CD4-positive, alpha-beta T cell treated with Interferon alpha-2 for 1 hour (primary cell): Measurements from ENCODE around the gene ZNF592.
"Not testable (repeated sequence)": the region's sequence is repeated elsewhere in the genome, so short reads cannot be mapped to it uniquely, and the experiment has no call there.

Experiments
- DNase-seq, 2 donors: peaks; one replicate each; pipeline ENCODE4 v3.0.0-alpha.2; 2020 to 2022

The ZNF592 gene

DNA sequence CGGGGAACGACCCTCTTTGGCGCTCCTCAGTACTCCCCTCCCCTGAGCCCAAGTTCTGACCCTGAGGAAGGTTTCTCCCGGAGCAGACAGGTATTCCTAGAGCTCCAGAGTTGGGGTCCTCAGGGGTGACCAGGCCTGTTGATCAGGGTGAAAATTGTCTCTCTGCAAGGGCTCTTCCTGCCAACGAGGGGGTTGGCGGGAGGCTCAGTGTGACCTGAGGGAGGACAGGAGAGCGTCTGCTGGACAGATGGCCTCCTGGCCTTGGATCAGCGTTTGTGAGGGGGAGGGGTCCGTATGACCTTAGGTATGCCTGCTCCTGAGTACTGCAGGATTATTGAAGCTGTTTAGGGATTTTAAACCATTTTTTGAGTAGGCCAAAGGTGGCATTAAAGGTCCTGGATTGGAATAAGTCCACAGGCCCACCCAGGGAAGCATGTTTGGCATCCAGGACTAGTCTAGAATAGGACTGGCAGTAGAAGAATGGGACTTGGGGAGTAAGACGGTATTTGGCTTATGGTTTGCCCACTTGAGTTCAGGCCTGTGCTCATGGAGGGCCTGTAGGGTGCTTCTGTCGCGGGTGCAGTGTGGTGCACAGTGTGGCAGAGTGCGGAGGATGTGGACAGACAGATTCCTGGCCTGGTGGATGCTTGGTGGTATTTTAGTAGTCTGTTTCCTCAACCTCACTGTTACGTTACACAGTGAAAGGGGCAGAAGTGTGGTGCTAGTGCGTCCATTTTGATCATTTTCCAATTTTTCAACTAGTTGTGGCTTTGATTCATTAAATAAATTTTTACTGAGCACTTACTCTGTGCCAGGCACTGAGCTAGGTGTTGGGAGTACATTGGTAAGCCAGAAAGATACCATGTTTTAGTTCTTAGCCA, 959 bp downstream of the ZNF592 start:
- DNase-seq = peak; percentile 45 to 57

DNA sequence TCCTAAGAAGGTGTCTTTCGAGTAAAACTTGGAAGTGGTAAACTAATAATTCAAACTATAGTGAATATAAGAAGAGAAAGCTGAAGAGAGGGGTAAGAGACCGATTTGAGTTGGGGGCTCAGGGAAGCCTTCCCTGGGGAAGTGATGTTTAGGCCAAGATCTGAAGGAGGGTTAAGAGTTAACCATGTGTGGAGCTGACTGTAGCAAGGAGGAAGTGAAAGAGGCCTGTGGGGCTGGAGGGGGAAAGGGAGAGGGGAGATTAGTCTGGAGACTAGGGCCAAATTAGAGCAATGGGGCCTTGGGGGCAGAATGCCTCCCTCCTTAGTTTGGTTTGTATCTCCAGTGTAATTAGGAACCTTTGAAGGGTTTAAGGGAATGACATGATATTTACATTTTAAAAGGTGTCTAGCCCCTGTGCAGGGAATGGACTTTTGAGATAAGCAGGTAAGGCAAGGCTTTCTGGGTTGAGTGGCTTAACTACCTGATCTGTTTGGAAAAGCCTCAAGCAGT, 2.2 kb downstream of the ZNF592 start:
- peak in 1 of 2 donors; percentile 19 for DNase-seq

DNA sequence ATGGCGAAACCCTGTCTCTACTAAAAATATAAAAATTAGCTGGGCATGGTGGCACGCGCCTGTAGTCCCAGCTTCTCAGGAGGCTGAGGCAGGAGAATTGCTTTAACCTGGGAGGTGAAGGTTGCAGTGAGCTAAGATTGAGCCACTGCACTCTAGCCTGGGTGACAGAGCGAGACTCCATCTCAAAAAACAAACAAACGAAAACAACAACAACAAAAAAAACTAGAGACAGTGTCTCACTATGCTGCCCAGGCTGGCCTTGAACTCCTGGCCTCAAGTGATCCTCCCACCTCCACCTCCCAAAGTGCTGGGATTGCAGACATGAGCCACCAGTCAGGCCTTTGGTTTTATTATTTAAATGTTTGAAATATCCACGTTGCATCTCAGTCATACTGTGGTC, 3.3 kb downstream of the ZNF592 start:
- DNase-seq = not testable (repeated sequence)

DNA sequence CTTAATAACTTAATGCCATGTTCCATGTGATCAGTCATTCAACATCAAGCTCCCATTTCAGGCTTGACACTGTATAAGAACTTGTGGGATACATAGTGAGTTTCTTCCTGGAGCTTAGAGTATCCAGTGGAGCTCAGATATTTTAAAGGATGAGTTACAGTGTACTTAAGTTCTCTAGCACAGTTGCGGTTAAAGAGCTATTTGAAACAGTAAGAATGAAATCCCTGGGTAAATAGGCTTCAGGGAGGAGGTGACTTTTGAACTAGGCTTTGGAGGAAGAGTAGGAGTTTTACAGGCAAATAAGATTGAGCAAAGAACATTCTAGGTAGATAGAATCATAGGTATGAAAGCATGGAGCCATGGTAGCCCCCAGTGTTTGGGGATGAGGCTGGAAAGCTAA, 3.8 kb downstream of the ZNF592 start:
- DNase-seq = no peak

DNA sequence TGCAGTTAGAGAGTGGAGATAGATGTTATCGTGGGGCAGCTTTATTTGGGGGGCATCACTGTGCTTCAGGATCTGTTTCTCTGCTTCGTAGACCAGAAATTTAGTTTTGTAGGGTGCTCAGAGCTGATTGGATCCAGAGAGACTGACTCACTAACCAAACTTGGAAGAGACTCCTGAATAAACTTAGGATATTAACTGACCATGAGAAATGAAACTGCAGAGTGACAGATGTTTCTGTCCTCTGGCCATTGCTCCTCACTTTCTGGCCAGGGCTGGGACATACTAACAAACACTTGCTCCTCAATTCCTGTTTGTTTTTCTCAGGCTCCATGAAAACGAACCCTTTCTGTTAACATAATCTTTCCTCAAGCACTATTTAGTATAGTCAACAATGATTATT, 4.3 kb downstream of the ZNF592 start:
- no peak for DNase-seq

DNA sequence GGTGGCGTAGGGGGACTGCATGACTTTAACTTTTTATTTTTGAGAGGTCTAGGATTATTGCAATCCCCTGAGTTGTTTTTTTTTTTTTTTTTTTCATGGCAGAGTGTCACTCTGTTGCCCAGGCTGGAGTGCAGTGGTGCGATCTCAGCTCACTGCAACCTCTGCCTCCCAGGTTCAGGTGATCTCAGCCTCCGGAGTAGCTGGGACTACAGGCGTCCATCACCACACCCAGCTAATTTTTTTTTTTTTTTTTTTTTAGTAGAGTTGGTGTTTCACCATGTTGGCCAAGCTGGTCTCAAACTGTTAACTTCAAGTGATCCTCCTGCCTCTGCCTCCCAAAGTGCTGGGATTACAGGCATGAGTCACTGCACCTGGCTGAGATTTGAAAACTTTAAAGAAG, 6.5 kb downstream of the ZNF592 start:
- not testable (repeated sequence) for DNase-seq

DNA sequence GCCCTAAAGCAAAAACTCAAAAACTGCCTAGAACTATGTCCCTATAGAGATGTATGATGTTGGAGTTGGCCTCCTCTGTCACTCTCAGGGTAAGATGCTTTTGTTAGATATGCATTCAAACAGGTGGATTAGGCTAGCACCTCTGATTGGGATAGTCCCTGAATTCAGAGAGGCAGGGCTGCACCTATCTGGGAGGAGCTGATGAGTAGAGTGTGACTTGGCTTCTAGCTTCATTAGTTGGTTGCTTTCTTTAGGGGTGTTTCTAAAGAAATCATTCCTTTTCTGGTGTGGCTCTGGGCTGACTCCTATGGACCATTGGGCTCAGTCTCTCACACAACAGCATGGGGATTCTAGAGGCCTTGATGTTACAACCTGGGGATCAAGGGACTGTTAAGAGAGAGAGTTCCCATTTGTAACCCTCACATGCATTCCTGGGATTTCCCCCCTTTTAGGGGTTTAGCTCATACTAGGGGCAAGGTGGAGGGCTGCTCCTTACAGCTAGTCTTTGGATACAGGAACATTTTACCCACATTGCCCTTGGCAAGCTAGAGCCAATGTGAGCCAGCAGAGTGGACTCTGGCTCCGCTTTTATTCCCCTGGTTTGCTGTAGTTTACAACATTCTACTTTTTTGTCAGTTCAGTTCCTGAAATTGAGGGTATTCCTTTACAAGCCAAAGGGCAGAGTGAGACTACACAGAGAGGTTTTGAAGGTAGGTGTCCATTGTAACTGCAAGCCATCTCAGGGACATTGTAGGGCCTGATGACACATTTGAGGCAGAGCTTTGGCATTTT, 7.5 kb downstream of the ZNF592 start:
- no peak for DNase-seq

DNA sequence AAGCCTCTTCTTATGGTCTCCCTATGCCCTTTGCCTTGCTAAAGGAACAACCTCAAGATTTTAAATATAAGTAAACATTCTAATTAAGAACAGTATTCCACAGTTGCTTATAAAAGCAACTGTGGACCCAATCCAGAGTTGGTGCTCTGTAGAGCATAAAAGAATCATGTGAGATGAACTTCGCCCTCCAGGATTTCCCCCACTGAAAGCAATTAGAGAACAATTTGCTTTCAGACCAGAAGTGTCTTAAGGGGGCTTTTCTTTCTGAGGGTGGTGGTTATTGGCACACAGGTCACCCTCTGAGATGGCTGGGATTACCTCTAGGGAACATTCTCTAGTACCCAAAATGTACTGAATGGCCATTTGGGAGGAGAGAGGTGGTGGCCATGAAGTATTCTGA, 10.6 kb downstream of the ZNF592 start:
- DNase-seq = no peak

DNA sequence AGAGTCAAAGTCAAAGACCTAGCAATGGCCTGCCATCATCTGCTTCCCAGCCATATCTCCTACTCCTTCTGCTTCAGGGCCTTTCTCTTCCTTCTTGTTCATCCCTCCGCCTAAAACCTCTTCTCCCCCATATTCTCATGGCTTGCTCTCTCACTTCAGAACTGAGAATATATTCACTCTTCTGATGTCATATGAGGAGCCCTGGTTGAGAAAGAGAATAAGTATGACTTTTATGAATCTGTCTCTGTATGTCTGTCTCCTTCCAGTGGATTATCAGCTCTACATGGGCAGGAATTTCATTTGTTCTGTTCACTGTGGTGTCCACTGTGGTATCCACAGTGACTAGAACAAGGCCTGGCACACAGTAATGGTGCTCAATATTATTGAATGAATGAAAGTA, 11.8 kb downstream of the ZNF592 start:
- no peak for DNase-seq

DNA sequence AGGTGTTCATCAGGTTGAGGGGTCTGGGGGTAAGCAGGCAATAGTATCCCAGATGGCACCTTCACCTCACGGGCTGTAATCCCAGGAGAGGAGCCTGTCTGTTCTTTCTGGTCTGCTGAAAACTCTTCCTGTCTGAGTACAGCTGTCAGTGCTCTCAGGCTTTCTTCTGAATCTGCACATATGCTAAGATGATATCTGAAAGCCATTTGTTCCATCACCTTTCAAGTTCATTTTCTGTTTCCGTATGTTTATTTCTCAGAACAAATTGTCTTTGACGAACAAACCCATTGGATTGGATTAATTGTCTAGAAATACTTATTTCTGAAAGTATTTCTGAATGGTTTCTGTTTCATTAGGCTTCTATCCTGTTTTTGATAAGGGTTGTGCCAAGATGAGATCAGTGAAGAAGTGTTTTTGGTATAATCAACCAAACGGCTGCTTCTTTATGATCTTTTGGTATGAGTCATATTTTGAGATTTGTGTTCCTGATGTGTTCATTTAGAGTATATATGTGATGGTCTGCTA, 13.3 kb downstream of the ZNF592 start:
- no peak for DNase-seq

DNA sequence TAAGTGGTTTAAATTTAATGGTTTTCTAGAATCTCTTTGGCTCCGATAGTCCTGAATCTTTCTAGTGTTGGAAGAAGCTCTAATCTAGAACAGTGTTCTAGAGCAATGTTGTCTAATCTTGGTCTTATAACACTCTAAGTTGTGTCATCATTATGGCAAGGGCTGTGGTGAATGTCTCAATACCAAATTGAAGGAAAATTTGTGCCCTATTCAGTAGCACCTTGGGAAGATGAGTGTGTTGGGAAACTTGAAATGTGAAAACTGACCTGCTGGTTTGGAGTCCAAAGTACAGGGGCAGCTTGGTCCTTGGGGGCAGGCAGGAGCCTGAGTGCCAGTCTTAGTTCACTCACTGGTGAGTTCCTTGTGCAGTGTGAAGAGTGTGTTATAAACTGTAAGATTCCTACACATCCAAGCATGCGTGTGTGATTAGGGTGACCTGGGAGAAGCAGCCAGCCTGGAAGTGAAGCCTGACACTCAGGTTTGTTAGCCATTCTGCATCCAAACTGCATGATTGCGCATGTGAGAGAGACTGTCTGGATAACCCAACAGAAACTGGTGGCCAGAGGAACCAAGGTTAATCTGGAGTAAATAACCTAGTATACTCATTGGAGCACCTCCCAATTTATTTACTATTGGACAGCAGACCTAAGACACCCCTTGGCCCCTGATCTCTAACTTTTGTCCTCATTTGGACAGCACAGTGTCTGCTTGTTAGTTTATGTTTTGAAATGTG, 14.6 kb downstream of the ZNF592 start:
- DNase-seq = no peak

DNA sequence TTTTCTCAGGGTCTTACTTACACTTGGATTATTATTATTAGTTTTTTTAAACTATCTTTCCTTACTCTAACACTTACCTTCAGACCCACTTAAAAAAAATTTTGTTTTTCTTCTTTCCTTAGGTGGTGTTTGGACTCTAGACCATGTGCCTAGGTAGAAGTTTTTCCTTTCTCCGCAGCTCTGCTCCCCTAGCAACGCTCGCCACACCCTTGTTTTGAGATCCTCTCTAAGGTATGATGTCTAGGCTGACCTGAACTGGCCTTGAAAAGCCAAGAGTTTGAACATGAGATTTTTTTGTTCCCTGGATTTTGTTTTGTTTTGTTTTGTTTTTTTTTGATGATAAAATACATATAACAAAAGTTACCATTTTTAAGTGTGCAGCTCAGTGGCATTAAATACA, 16.2 kb downstream of the ZNF592 start:
- DNase-seq = no peak

DNA sequence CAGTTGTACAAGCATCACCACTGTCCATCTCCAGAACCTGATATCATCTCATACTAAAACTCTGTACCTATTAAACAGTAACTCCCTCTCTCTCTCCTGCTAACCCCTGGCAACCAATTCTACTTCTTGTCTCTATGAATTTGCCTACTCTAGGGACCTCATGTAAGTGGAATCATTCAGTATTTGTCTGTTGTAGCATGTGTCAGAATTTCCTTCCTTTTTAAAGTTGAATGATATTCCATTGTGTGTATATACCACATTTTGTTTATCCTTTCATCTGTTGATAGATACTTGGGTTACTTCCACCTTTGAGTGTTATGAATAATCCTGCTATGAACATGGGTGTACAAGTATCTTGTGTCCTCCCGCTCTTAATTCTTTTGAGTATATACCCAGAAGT, 16.6 kb downstream of the ZNF592 start:
- no peak for DNase-seq

DNA sequence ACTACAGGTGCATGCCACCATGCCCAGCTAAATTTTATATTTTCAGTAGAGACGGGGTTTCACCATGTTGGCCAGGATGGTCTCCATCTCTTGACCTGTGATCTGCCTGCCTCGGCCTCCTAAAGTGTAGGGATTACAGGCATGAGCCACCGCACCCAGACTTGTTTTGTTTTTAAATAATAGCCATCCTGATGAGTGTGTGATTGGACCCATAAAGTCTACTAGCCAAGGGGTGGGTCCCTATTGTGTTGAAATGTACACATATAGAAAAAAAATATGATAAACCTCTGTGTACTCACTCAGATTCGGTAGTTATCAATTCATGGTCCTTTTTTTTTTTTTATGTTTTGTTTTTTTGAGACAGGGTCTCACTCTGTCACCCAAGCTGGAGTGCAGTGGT, 17.3 kb downstream of the ZNF592 start:
- no peak for DNase-seq

DNA sequence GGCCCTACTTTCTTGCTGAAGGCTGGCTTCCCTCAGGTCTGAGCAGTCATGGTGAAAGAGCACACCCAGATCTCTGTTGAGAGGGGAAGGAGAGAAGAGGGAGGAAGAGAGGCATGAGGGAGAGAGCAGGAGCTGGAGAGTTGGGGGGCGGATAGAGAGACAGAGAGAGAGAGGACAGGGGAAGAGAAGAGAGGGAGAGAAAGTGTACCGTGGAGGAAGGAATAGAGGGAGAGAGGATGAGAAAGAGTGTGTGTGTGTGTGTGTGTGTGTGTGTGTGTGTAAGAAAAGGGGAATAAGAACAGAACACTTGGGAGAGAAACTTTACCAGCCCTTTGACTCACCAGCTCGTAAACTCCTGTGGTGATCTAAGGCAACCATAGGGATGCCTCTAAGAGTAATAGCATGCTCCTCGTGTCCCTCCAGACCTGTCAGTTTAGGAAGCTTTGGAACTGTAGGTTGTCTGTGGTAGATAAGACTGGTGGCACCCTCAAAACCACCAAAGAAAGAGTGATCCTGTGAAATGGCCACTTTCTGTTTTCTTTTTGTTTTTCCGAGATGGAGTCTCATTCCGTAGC, 18.2 kb downstream of the ZNF592 start:
- no peak for DNase-seq

DNA sequence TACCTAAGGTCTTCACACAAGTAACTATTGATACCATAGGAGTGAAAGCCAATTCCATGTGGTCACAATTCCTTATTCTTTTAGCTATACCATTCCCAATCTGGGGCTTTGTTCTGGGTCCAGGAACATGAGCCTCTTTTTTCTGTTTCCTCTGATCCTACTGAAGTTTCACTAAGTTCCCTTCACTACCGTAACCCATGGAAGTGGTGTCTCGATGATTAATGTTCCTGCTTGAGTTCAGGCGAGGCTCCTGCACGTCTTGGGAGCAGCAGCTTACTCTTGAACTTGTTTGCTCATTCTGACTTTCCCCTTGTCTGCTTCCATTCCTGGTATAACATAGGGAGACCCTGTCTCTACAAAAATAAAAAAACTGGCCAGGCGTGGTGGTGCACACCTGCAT, 23.6 kb downstream of the ZNF592 start:
- DNase-seq = no peak

DNA sequence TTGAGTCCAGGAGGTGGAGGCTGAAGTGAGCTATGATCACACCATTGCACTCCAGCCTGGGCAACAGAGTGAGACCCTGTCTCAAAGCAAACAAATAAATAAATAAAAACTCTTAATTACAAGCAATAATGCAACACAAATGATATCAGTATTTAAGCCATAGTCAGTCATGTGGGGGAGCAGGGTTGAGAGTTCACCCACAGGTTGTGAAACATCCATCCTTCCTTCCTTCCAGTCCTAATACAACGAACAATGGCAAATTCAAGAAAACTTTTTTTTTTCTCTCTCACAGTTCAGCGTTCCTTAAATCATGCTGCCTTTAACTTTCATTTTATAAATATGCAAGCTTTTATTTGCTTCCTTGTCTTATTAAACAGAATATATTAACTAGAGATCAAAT, 24.1 kb downstream of the ZNF592 start:
- no peak for DNase-seq

DNA sequence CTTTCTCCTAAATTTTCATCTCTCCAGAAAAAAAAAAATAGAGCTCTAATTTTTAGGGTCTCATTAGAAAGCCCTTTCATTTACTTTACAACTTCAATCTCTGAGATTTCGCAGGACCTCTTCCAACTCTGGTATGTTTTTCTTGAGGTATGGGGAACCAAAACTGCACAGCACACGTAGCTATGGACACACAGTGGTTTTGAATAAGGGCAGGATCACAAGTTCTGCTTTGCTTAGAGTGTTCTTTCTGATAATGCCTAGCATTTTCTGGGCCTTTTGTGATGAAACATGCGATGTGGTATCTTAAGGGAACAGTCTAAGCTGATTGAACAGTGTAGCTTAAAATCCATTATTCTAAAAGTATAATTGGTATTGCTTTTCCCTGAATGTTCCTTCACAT, 25.3 kb downstream of the ZNF592 start:
- no peak for DNase-seq

DNA sequence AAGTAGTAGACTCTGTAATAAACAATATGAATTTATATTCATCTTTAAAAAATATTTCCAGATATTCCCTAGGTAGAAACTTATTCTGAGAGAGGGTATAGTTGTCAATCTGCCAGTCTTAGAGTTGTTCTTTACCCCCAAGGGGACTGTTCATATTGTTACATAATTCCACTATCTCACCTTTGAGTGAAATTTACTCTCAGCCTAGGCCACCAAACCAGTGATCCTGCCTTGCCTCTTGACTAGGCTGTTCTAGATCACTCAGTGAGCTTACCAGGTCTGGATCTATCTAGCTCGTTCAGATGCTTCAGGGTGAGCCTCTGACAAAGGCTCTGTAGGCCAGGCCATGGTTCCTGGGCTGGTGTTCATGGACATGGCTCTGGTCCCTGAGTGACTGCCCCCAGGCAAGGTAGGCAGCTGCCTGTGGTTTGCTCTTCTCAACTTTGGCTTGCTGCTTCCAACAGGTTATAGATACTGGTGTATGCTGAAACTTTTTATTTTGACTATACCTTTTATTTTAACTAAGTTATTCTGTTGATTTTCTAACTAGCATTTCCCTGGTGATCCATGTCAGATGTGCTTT, 27.6 kb downstream of the ZNF592 start:
- no peak for DNase-seq

DNA sequence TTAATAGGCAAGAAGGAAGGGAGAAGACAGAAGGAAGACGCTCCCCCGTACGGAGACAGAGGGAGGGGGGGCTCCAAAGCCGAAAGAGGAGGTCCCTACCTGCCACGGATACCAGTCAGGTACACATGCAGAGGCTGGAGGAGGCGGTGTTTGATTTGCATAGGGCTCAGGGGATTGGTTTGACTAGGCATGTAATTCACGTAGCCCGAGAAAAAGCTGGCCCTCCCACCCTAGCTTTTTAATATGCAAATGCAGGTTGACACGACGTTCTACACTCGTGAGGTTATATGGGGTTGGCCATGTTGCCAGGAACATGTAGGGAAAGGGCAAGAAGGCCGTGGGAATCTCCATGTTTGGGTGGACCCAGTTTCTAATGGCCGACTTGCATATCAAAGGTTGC, 29.8 kb downstream of the ZNF592 start:
- no peak for DNase-seq

DNA sequence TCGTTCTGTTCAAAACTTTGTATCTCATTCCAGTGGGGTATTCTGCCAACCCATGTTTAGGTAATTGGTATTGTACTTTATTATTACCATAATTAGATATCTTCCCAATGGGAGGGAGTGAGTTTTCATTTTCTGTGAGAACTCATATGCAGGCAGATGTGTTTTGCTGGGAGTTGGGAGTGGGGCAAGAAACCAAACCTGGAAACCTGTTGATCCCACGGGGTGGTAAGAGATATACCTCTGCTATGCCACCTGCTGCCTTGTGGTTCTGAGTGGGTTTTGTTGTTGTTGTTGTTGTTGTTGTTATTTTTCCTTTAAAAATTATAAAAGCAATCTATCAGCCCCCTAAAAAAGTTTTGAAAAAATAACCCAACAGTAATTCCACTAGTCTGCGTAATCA, 32.1 kb downstream of the ZNF592 start:
- DNase-seq = no peak

DNA sequence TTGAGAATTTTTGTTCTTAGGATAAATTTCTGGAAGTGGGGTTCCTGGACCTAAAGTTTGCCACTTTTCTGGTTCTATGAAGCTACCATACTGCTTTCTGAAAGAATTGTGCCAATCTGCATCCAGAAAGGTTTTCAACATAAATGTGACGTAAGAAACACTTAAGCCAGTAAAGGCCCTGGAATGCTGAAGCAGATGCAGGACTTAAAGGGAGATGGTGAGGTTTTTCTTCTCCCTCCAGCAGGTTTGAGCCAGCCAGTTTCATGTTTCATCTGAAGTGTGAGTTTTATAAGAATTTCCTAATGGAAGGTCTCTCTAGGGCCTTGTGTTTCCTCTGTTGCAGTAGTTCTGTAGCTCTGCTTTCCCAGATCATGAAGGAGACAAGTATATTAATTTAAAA, 33.1 kb downstream of the ZNF592 start:
- DNase-seq = no peak
